A673 (cell line): ENCODE data around the gene PDGFRA. TPM values are rescaled to one million over a fixed set of nuclear protein-coding genes. Genes with fewer than 3 reads are reported as not detected.
A peak's percentile ranks its signal among the peaks of the same experiment; 100 is the strongest.

Experiments
- BruUV-seq: library from RNA; stranded (reverse); fragments of 400-500 nt; replicated peaks from 2 replicates; lab custom pipeline; 2021; lab: Mats Ljungman, UMichigan
- CTCF ChIA-PET: fragments of 300-600 bp; sonication (Branson Sonifier 250); formaldehyde crosslinking; loops from one replicate; lab custom pipeline; 2022; ENCODE audit warnings: antibody characterized with exemption; lab: Charles Lee
- POLR2A ChIA-PET: fragments of 300-600 bp; sonication (Branson Sonifier 250); formaldehyde crosslinking; loops from one replicate; lab custom pipeline; 2022; ENCODE audit warnings: antibody characterized with exemption; ENCODE audit not compliant: low non-redundant PET; lab: Charles Lee
- DNase-seq: peaks from one replicate; pipeline ENCODE4 v3.0.0-alpha.2; 2015; ENCODE audit warnings: low spot score
- H3K27ac ChIP-seq: fragments of 200-600 bp; sonication (generic); 2 replicates; pipeline ENCODE4 v1.5.1; 2016; ENCODE audit warnings: mixed run types, low read depth, mild to moderate bottlenecking, mixed read lengths, antibody characterized with exemption, low read length; ENCODE audit not compliant: poor library complexity, severe bottlenecking
- H3K27me3 ChIP-seq: fragments of 200-600 bp; sonication (generic); replicated peaks from 2 replicates; pipeline ENCODE4 v1.6.1; 2017; ENCODE audit warnings: mixed run types, low read depth, mild to moderate bottlenecking, mixed read lengths, antibody characterized with exemption, low read length; ENCODE audit not compliant: insufficient read depth, poor library complexity
- H3K36me3 ChIP-seq: fragments of 200-600 bp; sonication (generic); 2 replicates; pipeline ENCODE4 v1.6.1; 2016; ENCODE audit warnings: mixed run types, mild to moderate bottlenecking, mixed read lengths, antibody characterized with exemption, low read length; ENCODE audit not compliant: insufficient read depth, poor library complexity, severe bottlenecking
- H3K4me1 ChIP-seq: fragments of 200-600 bp; sonication (generic); 2 replicates; pipeline ENCODE4 v1.6.1; 2017; ENCODE audit warnings: mixed run types, mild to moderate bottlenecking, mixed read lengths, antibody characterized with exemption, low read length; ENCODE audit not compliant: insufficient read depth, poor library complexity, severe bottlenecking
- H3K4me3 ChIP-seq: fragments of 200-600 bp; sonication (generic); 2 replicates; pipeline ENCODE4 v1.5.1; 2016; ENCODE audit warnings: low read depth, mixed run types, mild to moderate bottlenecking, mixed read lengths, low read length; ENCODE audit not compliant: poor library complexity, severe bottlenecking
- H3K9me3 ChIP-seq: fragments of 200-600 bp; sonication (generic); 2 replicates; pipeline ENCODE4 v1.6.1; 2016; ENCODE audit warnings: mixed run types, low read depth, mild to moderate bottlenecking, mixed read lengths, antibody characterized with exemption, low read length; ENCODE audit not compliant: poor library complexity, severe bottlenecking
- CTCF ChIP-seq: fragments of 300-800, 200-600 bp; sonication (generic); conservative IDR thresholded peaks from 2 replicates; pipeline ENCODE4 v1.5.1; 2017; ENCODE audit warnings: low read depth, mild to moderate bottlenecking, antibody characterized with exemption, low read length, moderate library complexity, mixed read lengths
- EZH2 ChIP-seq: fragments of 200-600 bp; sonication (generic); IDR thresholded peaks from 2 replicates; pipeline ENCODE4 v1.6.1; 2017; ENCODE audit warnings: borderline replicate concordance, low read depth, mild to moderate bottlenecking, mixed read lengths, antibody characterized with exemption, low read length; ENCODE audit not compliant: poor library complexity, severe bottlenecking
- intact Hi-C: fragments of 100-400 bp; cut with micrococcal nuclease; formaldehyde crosslinking; loops from one replicate; pipeline ENCODE4 v1.10.0; 2022; ENCODE audit not compliant: unreplicated experiment
- total RNA-seq: library from RNA; stranded (reverse); gene quantifications from 2 replicates; pipeline ENCODE4 v1.2.3, GENCODE V29; 2021

PDGFRA gene
- total RNA-seq, 1 experiment from 2014 or later = 0.24 TPM

DNA sequence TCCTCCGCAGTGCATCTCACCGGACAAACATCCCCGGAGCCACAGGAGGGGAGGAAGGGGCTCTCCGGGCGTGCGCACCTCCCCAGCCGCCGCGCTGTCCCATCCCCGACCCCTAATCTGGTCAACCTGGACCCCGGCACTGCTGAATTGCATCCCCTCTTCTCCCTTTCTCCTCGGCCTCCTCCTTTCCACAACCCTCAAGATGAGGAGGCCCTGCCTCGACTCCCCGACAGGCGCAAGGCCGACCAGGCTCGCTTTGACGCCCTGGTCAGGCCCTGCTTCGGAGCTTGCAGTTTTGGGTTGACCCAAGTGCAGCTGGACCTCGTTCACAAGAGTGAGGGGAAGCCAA, 2.3 kb downstream of the PDGFRA start:
- peaks cover 60% of the 10 kb centered on the region for H3K27me3 ChIP-seq
- no peaks in the 10 kb centered on the region for H3K36me3 ChIP-seq
- no peak for TF ChIP-seq EZH2
- TF ChIP-seq CTCF = no peak
- CTCF ChIA-PET = no interaction called here
- H3K27ac ChIP-seq = no peak overlapping the region
- H3K4me1 ChIP-seq = no peaks in the 10 kb centered on the region
- no peaks in the 10 kb centered on the region for H3K9me3 ChIP-seq
- no peak overlapping the region for H3K4me3 ChIP-seq
- intact Hi-C loops = loop anchor here (5.0 to 10.0 kb wide), 6 partner anchors 919 to 1997 kb away; no protein-coding TSS in a partner anchor
- POLR2A ChIA-PET = interaction anchor here (0.7 kb wide), 1 partner anchor 301 kb away, joined by 3 read pairs; no protein-coding TSS in a partner anchor
- BruUV-seq = no TSS peak
- no peak for DNase-seq

DNA sequence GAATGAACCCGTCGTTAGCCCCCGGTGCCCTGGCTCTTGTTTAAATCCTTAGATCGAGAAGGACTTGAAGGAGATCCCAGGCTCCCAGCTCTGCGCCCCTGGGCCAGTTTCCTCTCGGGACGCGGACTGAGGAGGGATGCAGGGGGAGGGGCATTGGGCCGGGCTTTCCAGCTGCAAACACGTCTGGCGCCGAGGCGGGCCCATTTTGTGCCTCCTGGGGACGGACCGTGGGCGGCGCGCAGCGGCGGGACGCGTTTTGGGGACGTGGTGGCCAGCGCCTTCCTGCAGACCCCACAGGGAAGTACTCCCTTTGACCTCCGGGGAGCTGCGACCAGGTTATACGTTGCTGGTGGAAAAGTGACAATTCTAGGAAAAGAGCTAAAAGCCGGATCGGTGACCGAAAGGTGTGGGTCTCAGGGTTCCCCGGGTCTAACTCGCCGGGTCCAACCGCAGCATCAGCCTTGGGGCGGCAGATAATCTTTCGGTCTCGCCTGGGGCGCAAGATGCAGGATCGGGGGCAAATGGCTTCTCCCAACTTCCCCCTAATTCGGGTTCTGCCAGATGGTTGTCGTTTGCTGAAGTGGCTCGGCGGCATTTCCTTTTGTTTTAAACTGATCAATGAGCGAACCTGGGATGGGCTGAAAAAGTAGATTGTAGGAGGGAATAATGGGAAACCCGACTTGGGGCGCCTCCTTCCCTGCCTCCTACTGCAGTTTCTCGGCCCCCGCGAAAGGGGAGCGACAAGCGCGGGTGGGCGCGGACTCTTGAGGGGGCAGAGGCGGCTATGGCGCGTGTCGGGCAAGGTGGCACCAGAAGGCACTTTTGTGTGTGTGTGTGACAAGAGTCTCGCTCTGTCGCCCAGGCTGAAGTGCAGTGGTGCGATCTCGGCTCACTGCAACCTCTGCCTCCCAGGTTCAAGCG, 2.9 kb downstream of the PDGFRA start:
- POLR2A ChIA-PET = interaction anchor here (0.7 kb wide), 1 partner anchor 302 kb away, joined by 3 read pairs; no protein-coding TSS in a partner anchor
- CTCF ChIA-PET = interaction anchor here (0.5 to 0.9 kb wide), 4 partner anchors 302 to 1219 kb away, joined by 3 to 4 read pairs (median 3); no protein-coding TSS in a partner anchor
- Histone ChIP-seq H3K9me3 (no peaks in the 10 kb centered on the region), H3K27me3 (peaks cover 54% of the 10 kb centered on the region), H3K36me3 (no peaks in the 10 kb centered on the region), H3K27ac (no peak overlapping the region), H3K4me1 (no peaks in the 10 kb centered on the region), H3K4me3 (no peak overlapping the region)
- no TSS peak for BruUV-seq
- DNase-seq = no peak
- intact Hi-C loops = loop anchor here (5.0 to 10.0 kb wide), 6 partner anchors 920 to 1997 kb away; no protein-coding TSS in a partner anchor
- peak; percentile 82 for TF ChIP-seq EZH2
- no peak for TF ChIP-seq CTCF

DNA sequence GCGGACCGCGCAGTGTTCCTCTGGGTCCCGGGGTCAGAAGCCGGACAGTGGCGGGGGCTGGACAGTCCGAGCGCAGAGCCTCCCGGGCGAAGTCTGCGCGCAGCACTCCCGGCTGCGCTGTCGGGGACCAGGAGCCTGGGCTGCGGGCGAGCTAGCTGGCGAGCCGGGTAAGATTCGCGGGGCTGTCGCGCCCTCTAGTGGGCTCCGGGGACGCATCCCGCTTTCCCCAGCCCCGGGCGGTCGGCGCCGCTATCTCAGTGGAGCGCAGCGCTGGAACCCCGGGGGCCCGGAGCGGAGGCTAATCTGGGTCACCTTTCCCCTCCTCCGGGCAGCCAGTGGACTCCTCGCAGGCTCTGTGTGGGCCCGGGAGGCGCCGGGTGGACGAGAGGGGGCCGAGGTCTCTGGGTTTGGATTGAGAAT, 4.2 kb downstream of the PDGFRA start:
- ChIA-PET POLR2A (no interaction called here), CTCF (interaction anchor here (0.9 to 1.2 kb wide), 4 partner anchors 912 to 1999 kb away, joined by 3 to 4 read pairs (median 3); no protein-coding TSS in a partner anchor)
- intact Hi-C loops = loop anchor here (5.0 to 10.0 kb wide), 6 partner anchors 921 to 1998 kb away; no protein-coding TSS in a partner anchor
- Histone ChIP-seq H3K27ac (no peak overlapping the region), H3K4me1 (no peaks in the 10 kb centered on the region), H3K9me3 (no peaks in the 10 kb centered on the region), H3K27me3 (peaks cover 41% of the 10 kb centered on the region), H3K4me3 (peak overlapping the region; percentile 42), H3K36me3 (no peaks in the 10 kb centered on the region)
- no TSS peak for BruUV-seq
- peak; percentile 79 for DNase-seq
- no peak for TF ChIP-seq EZH2
- TF ChIP-seq CTCF = peak; percentile 58; the same call in 1 of the 2 replicates
